Lower lobe of right lung (tissue), 2 donors: ENCODE data around the gene USP7. TPM values are rescaled to one million over a fixed set of nuclear protein-coding genes. Genes with fewer than 3 reads are reported as not detected.

Experiments used
- ATAC-seq, 2 donors: fragments of 200-7000 bp; cut with Tn5 transposase; one replicate each; pipeline ENCODE4 v1.9.1; 2020 to 2022; ENCODE audit warnings: mild to moderate bottlenecking in 2 of 2, moderate library complexity in 2 of 2
- DNase-seq: peaks from one replicate; pipeline ENCODE4 v3.0.0-alpha.2; 2020
- H3K27ac ChIP-seq: fragments of 200-600 bp; one replicate; pipeline ENCODE4 v1.8.0; 2022
- H3K27me3 ChIP-seq: fragments of 200-600 bp; one replicate; pipeline ENCODE4 v1.8.0; 2022; ENCODE audit warnings: low read depth
- H3K36me3 ChIP-seq: fragments of 200-600 bp; one replicate; pipeline ENCODE4 v1.8.0; 2022; ENCODE audit warnings: mild to moderate bottlenecking
- H3K4me1 ChIP-seq: fragments of 200-600 bp; one replicate; pipeline ENCODE4 v1.8.0; 2022
- H3K4me3 ChIP-seq: fragments of 200-600 bp; one replicate; pipeline ENCODE4 v1.8.0; 2022; ENCODE audit warnings: mild to moderate bottlenecking
- H3K9me3 ChIP-seq: fragments of 200-600 bp; one replicate; pipeline ENCODE4 v1.8.0; 2022
- CTCF ChIP-seq: fragments of 200-600 bp; IDR thresholded peaks from one replicate; pipeline ENCODE4 v1.8.0; 2022; ENCODE audit warnings: antibody characterized with exemption, mild to moderate bottlenecking
- intact Hi-C: fragments of 100-400 bp; cut with DNase I; formaldehyde crosslinking; loops from one replicate; pipeline ENCODE4 v1.11.0; 2022
- total RNA-seq: library from RNA; stranded (reverse); fragmentation: NEBNext Ultra II Directional; extraction: Animal tissue kit (Norgen Biotek cat#: 25700); gene quantifications from one replicate; pipeline ENCODE4 v1.2.1, GENCODE V29; 2021
- donor health status: DM: no; HTN: yes; CAD: no; lungs with severe emphysema.

The USP7 gene
- total RNA-seq, 1 donor from 2014 or later, result 87.5 TPM

- no peak for TF ChIP-seq CTCF
- Histone ChIP-seq H3K4me3 (no peak overlapping the region), H3K36me3 (peaks cover 68% of the 10 kb centered on the region), H3K9me3 (no peaks in the 10 kb centered on the region), H3K27ac (peak overlapping the region; percentile 18), H3K27me3 (no peaks in the 10 kb centered on the region), H3K4me1 (peaks cover 51% of the 10 kb centered on the region)
- no peak for DNase-seq
- intact Hi-C loops, result no loop called here
- ATAC-seq, result no peak
Observed at GRCh38 chr16:8855972-8856371, 107.7 kb downstream of the USP7 start.

- no peak for TF ChIP-seq CTCF
- H3K36me3 ChIP-seq, result peaks cover 75% of the 10 kb centered on the region
- no peak overlapping the region for H3K4me3 ChIP-seq
- H3K9me3 ChIP-seq, result no peaks in the 10 kb centered on the region
- no peaks in the 10 kb centered on the region for H3K27me3 ChIP-seq
- intact Hi-C loops, result no loop called here
- ATAC-seq (no peak), DNase-seq (peak; percentile 36)
- H3K4me1 ChIP-seq, result peaks cover 51% of the 10 kb centered on the region
- H3K27ac ChIP-seq, result peak overlapping the region; percentile 18
Observed at GRCh38 chr16:8855051-8855786, 108.5 kb downstream of the USP7 start.

GRCh38 chr16:8854298-8854948 is 109.3 kb downstream of the USP7 start:
- DNase-seq, result peak; percentile 7

GRCh38 chr16:8853611-8854010 is 110.1 kb downstream of the USP7 start:
- no peak for ATAC-seq
- peak overlapping the region; percentile 53 for H3K27ac ChIP-seq
- H3K4me1 ChIP-seq, result peaks cover 55% of the 10 kb centered on the region
- no peak for TF ChIP-seq CTCF
- intact Hi-C loops, result no loop called here
- no peaks in the 10 kb centered on the region for H3K9me3 ChIP-seq
- DNase-seq, result no peak
- H3K36me3 ChIP-seq, result peaks cover 82% of the 10 kb centered on the region
- no peaks in the 10 kb centered on the region for H3K27me3 ChIP-seq
- no peak overlapping the region for H3K4me3 ChIP-seq

More at GRCh38 chr16:8854298-8854948, 109.3 kb downstream of the USP7 start:
- no peak overlapping the region for H3K27ac ChIP-seq
- intact Hi-C loops, result no loop called here
- H3K27me3 ChIP-seq, result no peaks in the 10 kb centered on the region
- no peak overlapping the region for H3K4me3 ChIP-seq
- H3K4me1 ChIP-seq, result peaks cover 53% of the 10 kb centered on the region
- ATAC-seq, result no peak
- H3K36me3 ChIP-seq, result peaks cover 82% of the 10 kb centered on the region
- H3K9me3 ChIP-seq, result no peaks in the 10 kb centered on the region
- no peak for TF ChIP-seq CTCF

GRCh38 chr16:8853150-8853549 is 110.6 kb downstream of the USP7 start:
- peaks cover 82% of the 10 kb centered on the region for H3K36me3 ChIP-seq
- DNase-seq (peak; percentile 20), ATAC-seq (no peak)
- no peak for TF ChIP-seq CTCF
- no peaks in the 10 kb centered on the region for H3K27me3 ChIP-seq
- no peaks in the 10 kb centered on the region for H3K9me3 ChIP-seq
- H3K4me3 ChIP-seq, result no peak overlapping the region
- H3K4me1 ChIP-seq, result peaks cover 51% of the 10 kb centered on the region
- intact Hi-C loops, result no loop called here
- H3K27ac ChIP-seq, result peak overlapping the region; percentile 53
